Osteocyte (in vitro differentiated cells): ENCODE results near the gene KCTD14. TPM values are rescaled to one million over a fixed set of nuclear protein-coding genes. Genes with fewer than 3 reads are reported as not detected.
A peak's percentile ranks its signal among the peaks of the same experiment; 100 is the strongest.

Source experiments
- DNase-seq: peaks from one replicate; pipeline ENCODE4 v3.0.0; 2021; ENCODE audit warnings: mixed read lengths; ENCODE audit not compliant: unreplicated experiment; ENCODE audit errors: extremely low spot score
- H3K27ac Mint-ChIP-seq: one replicate; pipeline ENCODE4 v1.8.0; 2021; ENCODE audit warnings: mild to moderate bottlenecking, mixed read lengths; ENCODE audit not compliant: unreplicated experiment
- H3K27me3 Mint-ChIP-seq: one replicate; pipeline ENCODE4 v1.8.0; 2021; ENCODE audit warnings: mixed read lengths; ENCODE audit not compliant: unreplicated experiment
- H3K36me3 Mint-ChIP-seq: one replicate; pipeline ENCODE4 v1.8.0; 2021; ENCODE audit warnings: mixed read lengths; ENCODE audit not compliant: unreplicated experiment
- H3K4me1 Mint-ChIP-seq: one replicate; pipeline ENCODE4 v1.8.0; 2021; ENCODE audit warnings: mixed read lengths; ENCODE audit not compliant: unreplicated experiment
- H3K4me3 Mint-ChIP-seq: one replicate; pipeline ENCODE4 v1.8.0; 2021; ENCODE audit warnings: mild to moderate bottlenecking, moderate library complexity, mixed read lengths; ENCODE audit not compliant: unreplicated experiment
- H3K9me3 Mint-ChIP-seq: one replicate; pipeline ENCODE4 v1.8.0; 2021; ENCODE audit warnings: mixed read lengths; ENCODE audit not compliant: unreplicated experiment
- total RNA-seq: library from RNA; stranded (reverse); gene quantifications from 2 replicates; pipeline ENCODE4 v1.2.1, GENCODE V29; 2021
- TF ChIP-seq, protein P1 (sequence below): fragments of 200-600 bp; sonication (generic); IDR thresholded peaks from 2 replicates; pipeline ENCODE4 v1.5.0; 2021; ENCODE audit warnings: antibody characterized with exemption, mild to moderate bottlenecking, moderate library complexity

The KCTD14 gene
- total RNA-seq, 1 donor from 2014 or later = 0.73 TPM

DNA sequence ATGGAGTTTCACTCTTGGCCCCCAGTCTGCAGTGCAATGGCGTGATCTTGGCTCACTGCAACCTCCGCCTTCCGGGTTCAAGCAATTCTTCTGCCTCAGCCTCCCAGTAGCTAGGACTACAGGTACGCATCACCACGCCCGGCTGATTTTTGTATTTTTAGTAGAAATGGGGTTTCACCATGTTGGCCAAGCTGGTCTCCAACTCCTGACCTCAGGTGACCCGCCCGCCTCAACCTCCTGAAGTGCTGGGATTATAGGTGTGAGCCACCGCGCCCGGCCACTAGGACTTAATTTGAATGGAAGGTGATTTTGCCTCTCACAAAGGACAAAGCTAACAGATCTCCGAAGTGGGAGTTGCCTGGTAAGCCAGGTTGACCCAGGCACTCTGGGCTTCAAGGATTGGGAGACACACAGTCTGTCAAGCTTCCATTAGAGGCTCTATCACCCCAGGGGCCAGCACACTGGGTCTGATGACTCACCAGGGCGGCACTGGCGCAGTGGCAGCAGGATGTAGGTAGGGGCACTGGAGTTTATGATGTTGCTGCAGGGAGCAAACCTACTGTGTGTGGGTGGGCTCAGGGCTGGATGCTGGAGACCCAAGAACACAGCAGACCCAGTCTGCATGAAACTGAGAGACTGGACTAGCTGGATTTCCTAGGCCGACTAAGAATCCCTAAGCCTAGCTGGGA lies 17.8 kb upstream of the KCTD14 start:
- TF ChIP-seq, protein P1, sequence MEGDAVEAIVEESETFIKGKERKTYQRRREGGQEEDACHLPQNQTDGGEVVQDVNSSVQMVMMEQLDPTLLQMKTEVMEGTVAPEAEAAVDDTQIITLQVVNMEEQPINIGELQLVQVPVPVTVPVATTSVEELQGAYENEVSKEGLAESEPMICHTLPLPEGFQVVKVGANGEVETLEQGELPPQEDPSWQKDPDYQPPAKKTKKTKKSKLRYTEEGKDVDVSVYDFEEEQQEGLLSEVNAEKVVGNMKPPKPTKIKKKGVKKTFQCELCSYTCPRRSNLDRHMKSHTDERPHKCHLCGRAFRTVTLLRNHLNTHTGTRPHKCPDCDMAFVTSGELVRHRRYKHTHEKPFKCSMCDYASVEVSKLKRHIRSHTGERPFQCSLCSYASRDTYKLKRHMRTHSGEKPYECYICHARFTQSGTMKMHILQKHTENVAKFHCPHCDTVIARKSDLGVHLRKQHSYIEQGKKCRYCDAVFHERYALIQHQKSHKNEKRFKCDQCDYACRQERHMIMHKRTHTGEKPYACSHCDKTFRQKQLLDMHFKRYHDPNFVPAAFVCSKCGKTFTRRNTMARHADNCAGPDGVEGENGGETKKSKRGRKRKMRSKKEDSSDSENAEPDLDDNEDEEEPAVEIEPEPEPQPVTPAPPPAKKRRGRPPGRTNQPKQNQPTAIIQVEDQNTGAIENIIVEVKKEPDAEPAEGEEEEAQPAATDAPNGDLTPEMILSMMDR = no peak
- H3K36me3 Mint-ChIP-seq = no peaks in the 10 kb centered on the region
- peak overlapping the region; percentile 22 for H3K4me3 Mint-ChIP-seq
- H3K27me3 Mint-ChIP-seq = no peaks in the 10 kb centered on the region
- H3K9me3 Mint-ChIP-seq = no peaks in the 10 kb centered on the region
- H3K27ac Mint-ChIP-seq = peak overlapping the region; percentile 100
- DNase-seq = no peak
- peaks cover 60% of the 10 kb centered on the region for H3K4me1 Mint-ChIP-seq

DNA sequence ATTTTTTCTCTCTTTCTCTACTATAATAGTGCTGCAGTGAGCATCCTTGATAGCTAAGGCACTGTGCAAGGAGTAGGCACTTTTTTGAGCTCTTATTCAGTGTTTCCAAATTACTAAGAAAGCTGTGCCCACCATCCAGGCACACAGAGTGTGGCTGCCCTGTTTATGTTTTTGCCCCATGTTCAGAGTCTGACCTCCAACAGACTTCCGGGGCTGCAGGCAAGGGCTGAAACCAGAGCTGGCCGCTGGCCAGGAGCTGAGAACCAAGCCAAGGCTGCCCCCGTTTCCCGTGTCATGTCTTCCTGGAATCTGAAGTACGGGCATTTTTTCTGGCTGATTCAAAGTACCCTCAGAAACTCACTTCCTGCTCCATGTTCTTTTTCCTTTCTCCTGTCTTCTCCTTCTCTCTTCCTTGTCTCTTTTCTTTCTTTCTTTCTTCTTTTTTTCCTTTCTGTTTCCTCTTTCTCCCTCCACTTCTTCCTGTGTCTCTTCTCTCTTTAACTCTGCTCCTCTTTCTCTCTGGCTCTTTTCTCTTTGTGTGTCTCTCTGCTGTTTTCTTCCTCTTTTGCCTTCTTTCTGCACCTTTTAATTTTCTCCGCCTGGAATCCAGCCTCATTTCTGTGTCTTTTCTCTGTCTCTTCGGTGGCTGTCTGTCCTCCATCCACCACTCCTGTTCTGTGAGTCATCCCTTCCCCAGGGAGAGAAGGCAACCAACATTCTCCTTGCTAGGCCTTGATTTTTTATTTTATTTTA lies 17.0 kb upstream of the KCTD14 start:
- H3K4me3 Mint-ChIP-seq = peak overlapping the region; percentile 75
- no peaks in the 10 kb centered on the region for H3K27me3 Mint-ChIP-seq
- no peaks in the 10 kb centered on the region for H3K36me3 Mint-ChIP-seq
- H3K9me3 Mint-ChIP-seq = no peaks in the 10 kb centered on the region
- H3K27ac Mint-ChIP-seq = peak overlapping the region; percentile 100
- H3K4me1 Mint-ChIP-seq = peaks cover 56% of the 10 kb centered on the region
- TF ChIP-seq, protein P1 = no peak
- peak; percentile 92 for DNase-seq

DNA sequence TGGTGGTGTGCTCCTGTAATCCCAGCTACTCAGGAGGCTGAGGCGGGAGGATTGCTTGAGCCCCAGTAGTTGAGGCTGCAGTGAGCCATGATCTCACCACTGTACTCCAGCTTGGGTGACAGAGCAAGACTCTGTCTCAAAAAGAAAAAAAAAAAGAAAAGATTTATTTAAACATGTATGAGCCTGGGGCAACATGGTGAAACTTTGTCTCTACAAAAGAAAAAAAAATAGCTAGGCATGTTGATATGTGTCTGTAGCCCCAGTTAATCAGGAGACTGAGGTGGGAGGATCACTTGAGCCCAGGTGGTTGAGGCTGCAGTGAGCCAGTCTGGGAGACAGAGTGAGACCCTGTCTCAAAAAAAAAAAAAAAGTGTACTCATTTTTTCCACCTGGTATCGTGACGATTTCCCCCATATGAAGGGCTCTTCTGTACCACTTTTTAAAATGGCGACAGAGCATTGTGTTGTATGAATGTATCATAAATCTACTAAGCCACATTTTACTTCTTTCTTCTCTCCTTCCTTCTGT lies 16.4 kb upstream of the KCTD14 start:
- TF ChIP-seq, protein P1 = no peak
- peak overlapping the region; percentile 75 for H3K4me3 Mint-ChIP-seq
- H3K27me3 Mint-ChIP-seq = no peaks in the 10 kb centered on the region
- peaks cover 56% of the 10 kb centered on the region for H3K4me1 Mint-ChIP-seq
- no peak for DNase-seq
- H3K27ac Mint-ChIP-seq = peak overlapping the region; percentile 100
- H3K9me3 Mint-ChIP-seq = no peaks in the 10 kb centered on the region
- H3K36me3 Mint-ChIP-seq = no peaks in the 10 kb centered on the region

DNA sequence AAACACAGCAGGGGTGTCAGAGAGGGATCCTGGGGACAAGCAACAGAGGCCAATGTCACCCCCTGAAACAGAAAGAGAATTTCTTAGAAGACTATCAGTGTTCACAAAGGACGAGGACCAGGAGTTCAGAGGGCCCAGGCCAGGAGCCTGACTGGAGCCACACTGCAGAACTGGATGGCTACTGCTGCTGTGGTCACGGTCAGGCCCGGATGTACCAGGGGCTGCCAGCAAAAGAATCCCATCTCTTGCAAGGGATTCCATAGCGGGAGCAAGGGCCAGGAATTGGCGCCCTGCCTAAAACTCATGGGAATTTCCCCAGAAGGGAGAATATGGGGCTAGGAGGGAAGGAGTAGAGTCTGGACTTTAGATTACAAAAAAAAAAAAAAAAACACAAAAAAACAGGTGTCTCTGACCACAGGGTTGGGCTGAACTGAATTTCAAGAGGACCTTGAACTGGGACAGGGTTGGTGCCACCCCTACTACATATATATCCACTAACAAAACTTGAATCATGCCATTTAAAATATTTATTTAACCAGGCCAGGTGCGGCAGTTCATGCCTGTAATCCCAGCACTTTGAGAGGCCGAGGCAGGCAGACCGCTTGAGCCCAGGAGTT lies 15.7 kb upstream of the KCTD14 start:
- no peak for DNase-seq

More for the DNA sequence above, 15.7 kb upstream of the KCTD14 start:
- TF ChIP-seq, protein P1 = no peak
- no peaks in the 10 kb centered on the region for H3K36me3 Mint-ChIP-seq
- H3K4me3 Mint-ChIP-seq = no peak overlapping the region
- H3K27ac Mint-ChIP-seq = peak overlapping the region; percentile 100
- H3K27me3 Mint-ChIP-seq = no peaks in the 10 kb centered on the region
- no peaks in the 10 kb centered on the region for H3K9me3 Mint-ChIP-seq
- H3K4me1 Mint-ChIP-seq = peaks cover 58% of the 10 kb centered on the region
